Esophagus (tissue), 2 donors: ENCODE results near the gene MPHOSPH10. TPM values are rescaled to one million over a fixed set of nuclear protein-coding genes. Genes with fewer than 3 reads are reported as not detected.
"Not testable (repeated sequence)": the region's sequence is repeated elsewhere in the genome, so short reads cannot be mapped to it uniquely, and the experiment has no call there.

Source experiments
- H3K27ac ChIP-seq, 2 donors: one replicate each; pipeline ENCODE4 v1.5.1; 2013; ENCODE audit warnings: low read depth in 2 of 2, mild to moderate bottlenecking in 2 of 2, inconsistent platforms in 1 of 2, low read length in 1 of 2, moderate library complexity in 1 of 2
- H3K27me3 ChIP-seq, 2 donors: one replicate each; pipeline ENCODE4 v1.6.1; 2013; ENCODE audit warnings: low read length in 2 of 2, control low read depth in 1 of 2, mild to moderate bottlenecking in 1 of 2; ENCODE audit not compliant: insufficient read depth in 2 of 2, control insufficient read depth in 1 of 2
- H3K36me3 ChIP-seq, 2 donors: one replicate each; pipeline ENCODE4 v1.6.1; 2013; ENCODE audit warnings: low read length in 1 of 2; ENCODE audit not compliant: control insufficient read depth in 2 of 2, insufficient read depth in 2 of 2
- H3K4me1 ChIP-seq, 2 donors: one replicate each; pipeline ENCODE4 v1.6.1; 2013; ENCODE audit warnings: low read length in 1 of 2; ENCODE audit not compliant: control insufficient read depth in 2 of 2, insufficient read depth in 2 of 2
- H3K4me3 ChIP-seq, 2 donors: one replicate each; pipeline ENCODE4 v1.5.1; 2013; ENCODE audit warnings: low read length in 2 of 2, mild to moderate bottlenecking in 2 of 2, low read depth in 1 of 2, moderate library complexity in 1 of 2
- H3K9me3 ChIP-seq, 2 donors: one replicate each; pipeline ENCODE4 v1.6.1; 2013; ENCODE audit warnings: mild to moderate bottlenecking in 2 of 2, low read depth in 1 of 2, low read length in 1 of 2, moderate library complexity in 1 of 2; ENCODE audit not compliant: control insufficient read depth in 2 of 2, insufficient read depth in 1 of 2
- WGBS, 2 donors: extraction: QIAGEN DNeasy Blood & Tissue Kit; methylation state at CpG; one replicate each; pipeline ENCODE4 v1.1.7; 2013; 5-methylcytosine and 5-hydroxymethylcytosine counted together
- polyA plus RNA-seq, 2 donors: library from polyadenylated mRNA; stranded (reverse); fragments of 200-250 nt; gene quantifications; one replicate each; pipeline ENCODE4 v1.2.3, GENCODE V29; 2013
- donor health status: healthy with polysubstance abuse.
- donor health status: Bipolar disorder and iron deficiency.

Gene MPHOSPH10
- polyA plus RNA-seq, 2 donors: 29.3 to 40.5 TPM

GRCh38 chr2:71100195-71100964 lies 30.1 kb upstream of the MPHOSPH10 start:
- no peak overlapping the region for H3K4me3 ChIP-seq
- H3K4me1 ChIP-seq: peaks cover 0 to 5% of the 10 kb centered on the region in 2 donors
- H3K36me3 ChIP-seq: no peaks in the 10 kb centered on the region
- no peaks in the 10 kb centered on the region for H3K9me3 ChIP-seq
- WGBS, 2 donors: 6 to 10% methylated on average over 3 of the region's 3 CpGs
- no peak overlapping the region for H3K27ac ChIP-seq
- no peaks in the 10 kb centered on the region for H3K27me3 ChIP-seq

GRCh38 chr2:71101656-71102055 lies 28.8 kb upstream of the MPHOSPH10 start:
- no peaks in the 10 kb centered on the region for H3K9me3 ChIP-seq
- peaks cover 0 to 5% of the 10 kb centered on the region in 2 donors for H3K4me1 ChIP-seq
- peak overlapping the region; percentile 84 to 85 for H3K27ac ChIP-seq
- H3K27me3 ChIP-seq: no peaks in the 10 kb centered on the region
- no peak overlapping the region for H3K4me3 ChIP-seq
- 22 to 30% methylated on average over 2 of the region's 2 CpGs for WGBS, 2 donors
- H3K36me3 ChIP-seq: no peaks in the 10 kb centered on the region

GRCh38 chr2:71102981-71103681 lies 27.3 kb upstream of the MPHOSPH10 start:
- no peaks in the 10 kb centered on the region for H3K9me3 ChIP-seq
- H3K4me3 ChIP-seq: no peak overlapping the region
- no peaks in the 10 kb centered on the region for H3K36me3 ChIP-seq
- no peaks in the 10 kb centered on the region for H3K27me3 ChIP-seq
- peak overlapping the region; percentile 81 to 94 for H3K27ac ChIP-seq
- peaks cover 0 to 5% of the 10 kb centered on the region in 2 donors for H3K4me1 ChIP-seq
- WGBS, 2 donors: 42 to 55% methylated on average over 6 of the region's 6 CpGs

GRCh38 chr2:71103809-71104208 lies 26.6 kb upstream of the MPHOSPH10 start:
- no peaks in the 10 kb centered on the region for H3K27me3 ChIP-seq
- H3K27ac ChIP-seq: peak overlapping the region; percentile 77 to 94
- H3K4me3 ChIP-seq: no peak overlapping the region
- peaks cover 0 to 5% of the 10 kb centered on the region in 2 donors for H3K4me1 ChIP-seq
- 81 to 88% methylated on average over 5 of the region's 5 CpGs for WGBS, 2 donors
- H3K9me3 ChIP-seq: no peaks in the 10 kb centered on the region
- no peaks in the 10 kb centered on the region for H3K36me3 ChIP-seq

- H3K27ac ChIP-seq, H3K36me3 ChIP-seq, H3K4me3 ChIP-seq, H3K27me3 ChIP-seq, H3K9me3 ChIP-seq, H3K4me1 ChIP-seq: not testable (repeated sequence)
- 80 to 81% methylated on average over 6 of the region's 6 CpGs for WGBS, 2 donors
These were observed 24.0 kb upstream of the MPHOSPH10 start for GRCh38 chr2:71106463-71106862.

GRCh38 chr2:71108091-71108490 lies 22.3 kb upstream of the MPHOSPH10 start:
- 90 to 96% methylated on average over 2 of the region's 2 CpGs for WGBS, 2 donors
- Histone ChIP-seq H3K27ac (no peak overlapping the region), H3K4me1 (peaks cover 0 to 3% of the 10 kb centered on the region in 2 donors), H3K9me3 (no peaks in the 10 kb centered on the region), H3K4me3 (no peak overlapping the region), H3K27me3 (no peaks in the 10 kb centered on the region), H3K36me3 (no peaks in the 10 kb centered on the region)

GRCh38 chr2:71113843-71114242 lies 16.6 kb upstream of the MPHOSPH10 start:
- no peak overlapping the region for H3K27ac ChIP-seq
- H3K36me3 ChIP-seq: peaks cover 0 to 6% of the 10 kb centered on the region in 2 donors
- H3K9me3 ChIP-seq: no peaks in the 10 kb centered on the region
- no peaks in the 10 kb centered on the region for H3K27me3 ChIP-seq
- WGBS, 2 donors: 88 to 100% methylated on average over 1 of the region's 1 CpG
- peaks cover 2 to 8% of the 10 kb centered on the region in 2 donors for H3K4me1 ChIP-seq
- no peak overlapping the region for H3K4me3 ChIP-seq

- Histone ChIP-seq H3K27me3 (no peaks in the 10 kb centered on the region), H3K36me3 (peaks cover 4 to 6% of the 10 kb centered on the region in 2 donors), H3K4me1 (peaks cover 5 to 8% of the 10 kb centered on the region in 2 donors), H3K4me3 (no peak overlapping the region), H3K27ac (no peak overlapping the region), H3K9me3 (no peaks in the 10 kb centered on the region)
These were observed 13.4 kb upstream of the MPHOSPH10 start for GRCh38 chr2:71117063-71117462.

- no peak overlapping the region for H3K4me3 ChIP-seq
- H3K4me1 ChIP-seq: peaks cover 5 to 8% of the 10 kb centered on the region in 2 donors
- H3K27me3 ChIP-seq: no peaks in the 10 kb centered on the region
- 56 to 75% methylated on average over 6 of the region's 6 CpGs for WGBS, 2 donors
- H3K9me3 ChIP-seq: no peaks in the 10 kb centered on the region
- peak overlapping the region; percentile 61 to 79 for H3K27ac ChIP-seq
- peaks cover 4 to 6% of the 10 kb centered on the region in 2 donors for H3K36me3 ChIP-seq
These were observed 10.2 kb upstream of the MPHOSPH10 start for GRCh38 chr2:71120195-71120594.
